ENCODE data around the gene PALMD. TPM values are rescaled to one million over a fixed set of nuclear protein-coding genes. Genes with fewer than 3 reads are reported as not detected.

The PALMD gene
- total RNA-seq, 2 experiments from 2014 or later, result not detected

- Mint-ChIP-seq H3K36me3 (peaks cover 3% of the 10 kb centered on the region), H3K4me1 (peaks cover 2% of the 10 kb centered on the region), H3K27me3 (peaks cover 9% of the 10 kb centered on the region), H3K4me3 (no peak overlapping the region), H3K9me3 (no peaks in the 10 kb centered on the region), H3K27ac (peak overlapping the region; percentile 21)
- POLR2A ChIA-PET, result no interaction called here
- DNase-seq (no peak), ATAC-seq (ENCODE audit: low read depth) (no peak)
Measured at GRCh38 chr1:99704356-99704816, 58.5 kb downstream of the PALMD start.

GRCh38 chr1:99705385-99705784 lies 59.5 kb downstream of the PALMD start:
- peaks cover 7% of the 10 kb centered on the region for H3K27me3 Mint-ChIP-seq
- DNase-seq, result no peak
- no peaks in the 10 kb centered on the region for H3K9me3 Mint-ChIP-seq
- no peak for ATAC-seq (ENCODE audit: low read depth)
- POLR2A ChIA-PET, result no interaction called here
- no peak overlapping the region for H3K4me3 Mint-ChIP-seq
- peaks cover 3% of the 10 kb centered on the region for H3K36me3 Mint-ChIP-seq
- H3K4me1 Mint-ChIP-seq, result peaks cover 4% of the 10 kb centered on the region
- no peak overlapping the region for H3K27ac Mint-ChIP-seq

GRCh38 chr1:99707535-99708142 lies 61.7 kb downstream of the PALMD start:
- peak; percentile 42 for DNase-seq
- H3K36me3 Mint-ChIP-seq, result peaks cover 3% of the 10 kb centered on the region
- no peaks in the 10 kb centered on the region for H3K27me3 Mint-ChIP-seq
- H3K27ac Mint-ChIP-seq, result no peak overlapping the region
- POLR2A ChIA-PET, result no interaction called here
- peaks cover 4% of the 10 kb centered on the region for H3K4me1 Mint-ChIP-seq
- no peak for ATAC-seq (ENCODE audit: low read depth)
- H3K9me3 Mint-ChIP-seq, result no peaks in the 10 kb centered on the region
- no peak overlapping the region for H3K4me3 Mint-ChIP-seq

- POLR2A ChIA-PET, result no interaction called here
- ATAC-seq (ENCODE audit: low read depth) (no peak), DNase-seq (no peak)
- no peak overlapping the region for H3K4me3 Mint-ChIP-seq
- no peaks in the 10 kb centered on the region for H3K27me3 Mint-ChIP-seq
- no peaks in the 10 kb centered on the region for H3K9me3 Mint-ChIP-seq
- peaks cover 19% of the 10 kb centered on the region for H3K36me3 Mint-ChIP-seq
- H3K27ac Mint-ChIP-seq, result no peak overlapping the region
- H3K4me1 Mint-ChIP-seq, result peaks cover 2% of the 10 kb centered on the region
Measured at GRCh38 chr1:99710994-99711393, 65.1 kb downstream of the PALMD start.

- H3K4me3 Mint-ChIP-seq, result no peak overlapping the region
- no peak overlapping the region for H3K27ac Mint-ChIP-seq
- peaks cover 27% of the 10 kb centered on the region for H3K36me3 Mint-ChIP-seq
- POLR2A ChIA-PET, result no interaction called here
- DNase-seq (no peak), ATAC-seq (ENCODE audit: low read depth) (no peak)
- H3K9me3 Mint-ChIP-seq, result no peaks in the 10 kb centered on the region
- H3K27me3 Mint-ChIP-seq, result no peaks in the 10 kb centered on the region
- peaks cover 2% of the 10 kb centered on the region for H3K4me1 Mint-ChIP-seq
Measured at GRCh38 chr1:99713006-99713405, 67.1 kb downstream of the PALMD start.

GRCh38 chr1:99717005-99717404 lies 71.1 kb downstream of the PALMD start:
- no peaks in the 10 kb centered on the region for H3K9me3 Mint-ChIP-seq
- no peak overlapping the region for H3K27ac Mint-ChIP-seq

GRCh38 chr1:99723251-99723650 lies 77.3 kb downstream of the PALMD start:
- POLR2A ChIA-PET, result no interaction called here
- DNase-seq, result no peak
- no peak overlapping the region for H3K27ac Mint-ChIP-seq
- H3K9me3 Mint-ChIP-seq, result no peaks in the 10 kb centered on the region
- H3K36me3 Mint-ChIP-seq, result peaks cover 8% of the 10 kb centered on the region
- no peak for ATAC-seq (ENCODE audit: low read depth)
- no peaks in the 10 kb centered on the region for H3K4me1 Mint-ChIP-seq
- H3K27me3 Mint-ChIP-seq, result no peaks in the 10 kb centered on the region
- H3K4me3 Mint-ChIP-seq, result no peak overlapping the region

More at GRCh38 chr1:99717005-99717404, 71.1 kb downstream of the PALMD start:
- Mint-ChIP-seq H3K36me3 (peaks cover 26% of the 10 kb centered on the region), H3K27me3 (no peaks in the 10 kb centered on the region), H3K4me1 (no peaks in the 10 kb centered on the region), H3K4me3 (no peak overlapping the region)
- DNase-seq, result no peak
- POLR2A ChIA-PET, result no interaction called here
- ATAC-seq (ENCODE audit: low read depth), result no peak

- Mint-ChIP-seq H3K27me3 (no peaks in the 10 kb centered on the region), H3K27ac (no peak overlapping the region)
- ATAC-seq (ENCODE audit: low read depth), result no peak
Measured at GRCh38 chr1:99725996-99726395, 80.1 kb downstream of the PALMD start.

GRCh38 chr1:99726407-99726806 lies 80.5 kb downstream of the PALMD start:
- Mint-ChIP-seq H3K9me3 (no peaks in the 10 kb centered on the region), H3K4me1 (no peaks in the 10 kb centered on the region), H3K27ac (no peak overlapping the region), H3K4me3 (no peak overlapping the region), H3K36me3 (peaks cover 5% of the 10 kb centered on the region), H3K27me3 (no peaks in the 10 kb centered on the region)
- POLR2A ChIA-PET, result no interaction called here
- DNase-seq (no peak), ATAC-seq (ENCODE audit: low read depth) (no peak)

More at GRCh38 chr1:99725996-99726395, 80.1 kb downstream of the PALMD start:
- POLR2A ChIA-PET, result no interaction called here
- Mint-ChIP-seq H3K4me3 (no peak overlapping the region), H3K36me3 (peaks cover 5% of the 10 kb centered on the region), H3K4me1 (no peaks in the 10 kb centered on the region), H3K9me3 (no peaks in the 10 kb centered on the region)
- no peak for DNase-seq

GRCh38 chr1:99726818-99727217 lies 80.9 kb downstream of the PALMD start:
- ATAC-seq (ENCODE audit: low read depth) (no peak), DNase-seq (no peak)
- peaks cover 5% of the 10 kb centered on the region for H3K36me3 Mint-ChIP-seq
- H3K27ac Mint-ChIP-seq, result no peak overlapping the region
- H3K4me3 Mint-ChIP-seq, result no peak overlapping the region
- no peaks in the 10 kb centered on the region for H3K4me1 Mint-ChIP-seq
- POLR2A ChIA-PET, result no interaction called here
- H3K27me3 Mint-ChIP-seq, result no peaks in the 10 kb centered on the region
- H3K9me3 Mint-ChIP-seq, result no peaks in the 10 kb centered on the region

- Mint-ChIP-seq H3K27ac (no peak overlapping the region), H3K9me3 (no peaks in the 10 kb centered on the region), H3K4me3 (no peak overlapping the region), H3K4me1 (no peaks in the 10 kb centered on the region), H3K27me3 (no peaks in the 10 kb centered on the region), H3K36me3 (peaks cover 5% of the 10 kb centered on the region)
- ATAC-seq (ENCODE audit: low read depth), result no peak
- POLR2A ChIA-PET, result no interaction called here
- no peak for DNase-seq
Measured at GRCh38 chr1:99727575-99728185, 81.8 kb downstream of the PALMD start.

- no peak overlapping the region for H3K4me3 Mint-ChIP-seq
- DNase-seq, result no peak
- H3K36me3 Mint-ChIP-seq, result peaks cover 8% of the 10 kb centered on the region
- no peaks in the 10 kb centered on the region for H3K9me3 Mint-ChIP-seq
- H3K27ac Mint-ChIP-seq, result no peak overlapping the region
- no peaks in the 10 kb centered on the region for H3K4me1 Mint-ChIP-seq
- ATAC-seq (ENCODE audit: low read depth), result no peak
- H3K27me3 Mint-ChIP-seq, result no peaks in the 10 kb centered on the region
- POLR2A ChIA-PET, result no interaction called here
Measured at GRCh38 chr1:99728494-99729235, 82.8 kb downstream of the PALMD start.

- POLR2A ChIA-PET, result no interaction called here
- H3K4me3 Mint-ChIP-seq, result no peak overlapping the region
- H3K9me3 Mint-ChIP-seq, result no peaks in the 10 kb centered on the region
- no peaks in the 10 kb centered on the region for H3K27me3 Mint-ChIP-seq
- peaks cover 3% of the 10 kb centered on the region for H3K36me3 Mint-ChIP-seq
- no peaks in the 10 kb centered on the region for H3K4me1 Mint-ChIP-seq
- no peak overlapping the region for H3K27ac Mint-ChIP-seq
- DNase-seq, result no peak
- ATAC-seq (ENCODE audit: low read depth), result no peak
Measured at GRCh38 chr1:99731384-99731783, 85.5 kb downstream of the PALMD start.

- H3K9me3 Mint-ChIP-seq, result no peaks in the 10 kb centered on the region
- H3K36me3 Mint-ChIP-seq, result peaks cover 8% of the 10 kb centered on the region
- no peak overlapping the region for H3K4me3 Mint-ChIP-seq
- no peak overlapping the region for H3K27ac Mint-ChIP-seq
- DNase-seq, result no peak
- H3K27me3 Mint-ChIP-seq, result no peaks in the 10 kb centered on the region
- no peaks in the 10 kb centered on the region for H3K4me1 Mint-ChIP-seq
- no peak for ATAC-seq (ENCODE audit: low read depth)
- POLR2A ChIA-PET, result no interaction called here
Measured at GRCh38 chr1:99735852-99736251, 89.9 kb downstream of the PALMD start.
